GM18909 (cell line): Measurements from ENCODE around the gene FARSA.
A peak's percentile ranks its signal among the peaks of the same experiment; 100 is the strongest.
"Not testable (repeated sequence)": the region's sequence is repeated elsewhere in the genome, so short reads cannot be mapped to it uniquely, and the experiment has no call there.

Source experiments
- ATAC-seq: cut with Tn5 transposase; IDR thresholded peaks from one replicate; pipeline ENCODE4 v1.9.1; 2021; ENCODE audit warnings: mild to moderate bottlenecking; ENCODE audit not compliant: unreplicated experiment, poor library complexity

Gene FARSA

GRCh38 chr19:12938779-12939601 is 5.5 kb upstream of the FARSA start:
- ATAC-seq, result no peak

GRCh38 chr19:12937927-12938778 is 4.6 kb upstream of the FARSA start, which contains the start of gene CALR:
CALR (plus strand) TSS chr19:12938609; CDS start chr19:12938680, 71 bp downstream.
- ATAC-seq, result peak; percentile 86

GRCh38 chr19:12937093-12937926 is 3.8 kb upstream of the FARSA start:
- ATAC-seq, result no peak

GRCh38 chr19:12936582-12936981 is 3.1 kb upstream of the FARSA start:
- no peak for ATAC-seq

GRCh38 chr19:12935071-12935470 is 1.6 kb upstream of the FARSA start:
- ATAC-seq, result no peak

GRCh38 chr19:12932392-12933286 is 872 bp downstream of the FARSA start:
- ATAC-seq, result no peak

GRCh38 chr19:12930002-12930645 is 3.4 kb downstream of the FARSA start:
- no peak for ATAC-seq

- ATAC-seq, result no peak
Observed at GRCh38 chr19:12924621-12925310, 8.7 kb downstream of the FARSA start.

GRCh38 chr19:12922959-12923358 is 10.6 kb downstream of the FARSA start:
- ATAC-seq, result no peak

- no peak for ATAC-seq
Observed at GRCh38 chr19:12921047-12921446, 12.5 kb downstream of the FARSA start.

- no peak for ATAC-seq
Observed at GRCh38 chr19:12918253-12918652, 15.3 kb downstream of the FARSA start.

- not testable (repeated sequence) for ATAC-seq
Observed at GRCh38 chr19:12915860-12916259, 17.7 kb downstream of the FARSA start.

GRCh38 chr19:12913851-12914690 is 19.4 kb downstream of the FARSA start:
- no peak for ATAC-seq

- no peak for ATAC-seq
Observed at GRCh38 chr19:12913011-12913561, 20.4 kb downstream of the FARSA start.

- ATAC-seq, result no peak
Observed at GRCh38 chr19:12912571-12912970, 20.9 kb downstream of the FARSA start.

- ATAC-seq, result no peak
Observed at GRCh38 chr19:12907166-12907565, 26.3 kb downstream of the FARSA start.

GRCh38 chr19:12899891-12900518 is 33.5 kb downstream of the FARSA start:
- peak; percentile 80 for ATAC-seq
